ENCODE data around the gene SFXN2. TPM values are rescaled to one million over a fixed set of nuclear protein-coding genes. Genes with fewer than 3 reads are reported as not detected.

Gene SFXN2
- total RNA-seq, 1 experiment from 2014 or later, result 5.5 TPM

- peak; percentile 85 for DNase-seq (ENCODE audit: low read depth)
Measured at GRCh38 chr10:102776779-102777456, 62.5 kb downstream of the SFXN2 start.

DNA sequence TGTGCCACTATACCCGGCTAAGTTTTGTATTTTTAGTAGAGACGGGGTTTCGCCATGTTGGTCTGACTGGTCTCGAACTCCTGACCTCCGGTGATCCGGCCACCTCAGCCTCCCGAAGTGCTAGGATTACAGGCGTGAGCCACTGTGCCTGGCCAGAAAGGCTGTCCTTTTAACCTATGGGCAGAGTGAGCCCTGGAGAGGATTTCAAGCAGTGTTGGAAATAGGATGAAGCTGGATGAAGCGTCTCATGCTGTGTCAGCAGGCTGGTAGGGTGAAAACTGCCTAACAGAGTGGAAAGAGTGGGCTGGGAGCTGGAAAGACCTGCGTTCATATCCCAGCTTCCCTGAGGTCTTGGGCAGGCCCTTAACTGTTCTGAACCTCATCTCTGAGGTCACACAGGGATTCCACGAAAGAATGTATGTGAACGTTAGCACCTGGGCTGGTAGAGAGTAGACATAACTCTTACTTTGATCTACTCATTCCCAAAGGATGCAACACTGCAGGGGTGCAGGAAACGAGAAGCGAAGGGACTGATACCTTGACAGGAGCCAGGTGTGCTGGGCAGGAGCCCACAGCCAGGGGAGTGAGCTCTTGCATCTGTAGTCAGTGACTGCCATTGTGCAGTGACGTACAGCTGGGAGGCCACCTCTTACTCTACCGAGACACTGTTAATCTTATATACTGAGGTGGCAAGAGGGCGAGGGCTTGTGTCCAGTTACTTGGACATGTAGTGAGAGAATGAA, 63.4 kb downstream of the SFXN2 start:
- no peak for DNase-seq (ENCODE audit: low read depth)

- no peak for DNase-seq (ENCODE audit: low read depth)
Measured at GRCh38 chr10:102778781-102779180, 64.3 kb downstream of the SFXN2 start.

- DNase-seq (ENCODE audit: low read depth), result no peak
Measured at GRCh38 chr10:102779680-102780526, 65.5 kb downstream of the SFXN2 start.

- no peak for DNase-seq (ENCODE audit: low read depth)
Measured at GRCh38 chr10:102780527-102780808, 66.0 kb downstream of the SFXN2 start.

- no peak for DNase-seq (ENCODE audit: low read depth)
Measured at GRCh38 chr10:102781090-102781920, 66.9 kb downstream of the SFXN2 start.

GRCh38 chr10:102781921-102782557, 67.6 kb downstream of the SFXN2 start:
- peak; percentile 37 for DNase-seq (ENCODE audit: low read depth)

- DNase-seq (ENCODE audit: low read depth), result peak; percentile 74
Measured at GRCh38 chr10:102782673-102783551, 68.5 kb downstream of the SFXN2 start.

DNA sequence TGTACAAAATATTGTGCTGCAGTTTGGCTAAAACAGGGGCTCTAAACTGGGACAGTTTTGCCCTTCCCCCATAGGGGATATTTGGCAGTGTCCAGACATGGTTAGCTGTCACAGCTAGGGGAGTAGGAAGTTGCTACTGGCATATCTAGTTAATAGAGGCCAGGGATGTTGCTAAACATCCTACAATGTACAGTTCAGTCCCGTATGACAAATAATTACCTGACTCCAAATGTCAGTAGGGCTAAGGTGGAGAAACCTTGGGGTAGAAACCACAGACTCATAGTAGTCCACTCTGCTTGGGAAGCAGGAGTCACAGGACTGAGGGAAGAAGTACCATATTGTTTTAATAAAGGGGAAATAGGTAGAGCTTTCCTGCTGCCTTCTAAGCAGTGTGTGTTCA, 69.1 kb downstream of the SFXN2 start:
- no peak for DNase-seq (ENCODE audit: low read depth)

GRCh38 chr10:102785818-102786217, 71.4 kb downstream of the SFXN2 start:
- DNase-seq (ENCODE audit: low read depth), result no peak

DNA sequence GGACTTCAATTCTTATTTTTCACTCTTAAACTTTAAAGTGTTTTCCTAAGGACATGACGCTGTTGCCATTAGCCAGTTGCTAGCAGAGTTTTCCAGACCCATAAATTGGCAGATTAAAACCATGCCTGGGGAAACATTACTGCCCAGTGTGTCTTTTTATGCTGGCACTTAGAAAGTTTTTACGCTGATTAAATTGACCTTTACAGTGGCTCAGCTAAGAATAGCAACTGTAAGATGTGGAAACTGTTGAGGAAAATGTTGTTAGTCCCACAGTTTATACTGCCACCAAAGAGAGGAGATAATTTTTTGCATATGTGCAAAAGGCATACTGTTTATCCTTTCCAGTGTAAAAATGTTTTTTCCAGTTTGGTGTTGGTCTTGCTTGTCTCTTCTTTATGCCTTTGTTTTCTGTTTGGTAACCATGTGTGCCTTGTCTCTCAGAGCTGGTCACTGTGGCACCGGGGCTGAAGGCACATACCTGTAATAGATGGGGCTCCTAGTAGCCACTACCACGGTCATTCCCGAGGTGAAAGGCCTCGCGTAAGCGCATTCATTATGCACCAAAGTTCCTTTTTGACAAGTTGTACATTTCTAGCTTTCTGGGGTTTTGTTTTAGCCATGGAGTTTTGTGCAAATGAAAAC, 77.4 kb downstream of the SFXN2 start:
- no peak for DNase-seq (ENCODE audit: low read depth)

Other genes with a start within 250 kb of the SFXN2 start
- 77.7 and 79.4 TPM in 2 replicates for gene ACTR1A, start 211.9 kb upstream of the SFXN2 start, total RNA-seq (2014; rRNA removed; shearing (Covaris generic))
- gene SUFU, start 210.7 kb upstream of the SFXN2 start, total RNA-seq (2014; rRNA removed; shearing (Covaris generic)), result 0.40 and 0.60 TPM in 2 replicates
- gene TRIM8, start 70.2 kb upstream of the SFXN2 start, total RNA-seq (2014; rRNA removed; shearing (Covaris generic)), result 39.8 and 54.1 TPM in 2 replicates
- gene ARL3, start 239 bp upstream of the SFXN2 start, total RNA-seq (2014; rRNA removed; shearing (Covaris generic)), result 5.9 and 9.0 TPM in 2 replicates
- gene WBP1L, start 29.3 kb downstream of the SFXN2 start, total RNA-seq (2014; rRNA removed; shearing (Covaris generic)), result 6.8 and 10.9 TPM in 2 replicates
- not detected in 2 replicates for gene CYP17A1, start 122.8 kb downstream of the SFXN2 start, total RNA-seq (2014; rRNA removed; shearing (Covaris generic))
- gene BORCS7, start 139.6 kb downstream of the SFXN2 start, total RNA-seq (2014; rRNA removed; shearing (Covaris generic)), result 10.9 and 13.0 TPM in 2 replicates
- 0.34 and 0.54 TPM in 2 replicates for gene AS3MT, start 154.8 kb downstream of the SFXN2 start, total RNA-seq (2014; rRNA removed; shearing (Covaris generic))
- gene CNNM2, start 203.7 kb downstream of the SFXN2 start, total RNA-seq (2014; rRNA removed; shearing (Covaris generic)), result 2.7 and 2.9 TPM in 2 replicates

Data from Daoy (cell line).